Esophagus muscularis mucosa (tissue), 4 donors: Measurements from ENCODE around the gene VMO1. TPM values are rescaled to one million over a fixed set of nuclear protein-coding genes. Genes with fewer than 3 reads are reported as not detected.

Source experiments
- DNase-seq: peaks from one replicate; pipeline ENCODE4 v3.0.0-alpha.2; 2017; ENCODE audit errors: extremely low spot score
- H3K27ac ChIP-seq, 4 donors: fragments of 200-600 bp; sonication (generic); replicated peaks in 1 of 4; 1 replicate in 3 of 4; 2 replicates in 1 of 4; pipeline ENCODE4 v1.5.1; 2016 to 2019; ENCODE audit warnings: mild to moderate bottlenecking in 1 of 4
- H3K27me3 ChIP-seq, 4 donors: fragments of 200-600 bp; sonication (generic); one replicate each; pipeline versions ENCODE4 v1.5.1 to v1.6.0; 2016 to 2019
- H3K36me3 ChIP-seq, 4 donors: fragments of 200-600 bp; sonication (generic); one replicate each; pipeline ENCODE4 v1.5.1; 2016 to 2019
- H3K4me1 ChIP-seq, 4 donors: fragments of 200-600 bp; sonication (generic); one replicate each; pipeline ENCODE4 v1.5.1; 2016 to 2019
- H3K4me3 ChIP-seq, 4 donors: fragments of 200-600 bp; sonication (generic); 1 replicate in 2 of 4; 2 replicates in 2 of 4; pipeline ENCODE4 v1.5.1; 2016 to 2019; ENCODE audit warnings: mild to moderate bottlenecking in 4 of 4, moderate library complexity in 1 of 4
- H3K9me3 ChIP-seq, 4 donors: fragments of 200-600 bp; sonication (generic); 1 replicate in 3 of 4; 2 replicates in 1 of 4; pipeline ENCODE4 v1.5.1; 2016 to 2019
- CTCF ChIP-seq, 3 experiments: fragments of 200-600 bp in 2 of 3; fragments of 450-650 bp in 1 of 3; sonication (generic) in 2 of 3; IDR thresholded peaks; one replicate each; pipeline ENCODE4 v1.5.1; 2017 to 2019; ENCODE audit warnings: antibody characterized with exemption in 3 of 3, mild to moderate bottlenecking in 2 of 3, moderate library complexity in 1 of 3
- EP300 ChIP-seq: sonication (generic); formaldehyde crosslinking; IDR thresholded peaks from one replicate; pipeline ENCODE4 v1.6.1; 2017; ENCODE audit warnings: antibody characterized with exemption
- POLR2A ChIP-seq: fragments of 450-650 bp; IDR thresholded peaks from one replicate; pipeline ENCODE4 v1.6.1; 2017; ENCODE audit warnings: antibody characterized with exemption, moderate library complexity, mild to moderate bottlenecking, low read depth
- POLR2AphosphoS5 ChIP-seq, 2 donors: sonication (generic); formaldehyde crosslinking; IDR thresholded peaks; one replicate each; pipeline ENCODE4 v1.6.1; 2017; ENCODE audit warnings: antibody characterized with exemption in 2 of 2
- WGBS: methylation state at CpG from one replicate; pipeline ENCODE4 v1.1.5; 2018; 5-methylcytosine and 5-hydroxymethylcytosine counted together
- intact Hi-C: fragments of 100-400 bp; cut with DNase I; formaldehyde crosslinking; loops from one replicate; pipeline ENCODE4 v1.15.1; 2023
- total RNA-seq, 4 donors: library from RNA; depleted of rRNA; stranded (reverse); fragments of >200 nt; gene quantifications; one replicate each; pipeline versions ENCODE4 v1.1.0 to v1.2.1, GENCODE V29; 2016

VMO1 gene
- total RNA-seq, 4 donors from 2014 or later = 0.86 to 3.3 (median 2.6) TPM

GRCh38 chr17:4748686-4749085 is 37.5 kb downstream of the VMO1 start:
- intact Hi-C loops = no loop called here
- Histone ChIP-seq H3K4me1 (peaks cover 0 to 13% (median 11%) of the 10 kb centered on the region in 4 donors), H3K36me3 (no peaks in the 10 kb centered on the region), H3K9me3 (no peaks in the 10 kb centered on the region), H3K27ac (no peak overlapping the region), H3K27me3 (peaks cover 0 to 84% (median 16%) of the 10 kb centered on the region in 4 donors), H3K4me3 (no peak overlapping the region)
- WGBS = 54% methylated on average over 4 of the region's 4 CpGs
- no peak for DNase-seq
- TF ChIP-seq POLR2A (no peak), EP300 (no peak), CTCF (IDR thresholded peaks at IDR 0.05) (no peak), POLR2AphosphoS5 (IDR thresholded peaks at IDR 0.05) (no peak)

GRCh38 chr17:4747847-4748246 is 38.3 kb downstream of the VMO1 start:
- intact Hi-C loops = no loop called here
- 40% methylated on average over 5 of the region's 5 CpGs for WGBS
- TF ChIP-seq POLR2AphosphoS5 (IDR thresholded peaks at IDR 0.05) = peak in 1 of 2 donors; percentile 22
- TF ChIP-seq POLR2A = no peak
- H3K9me3 ChIP-seq = no peaks in the 10 kb centered on the region
- no peaks in the 10 kb centered on the region for H3K36me3 ChIP-seq
- no peak overlapping the region for H3K4me3 ChIP-seq
- peaks cover 0 to 13% (median 11%) of the 10 kb centered on the region in 4 donors for H3K4me1 ChIP-seq
- peaks cover 0 to 83% (median 16%) of the 10 kb centered on the region in 4 donors for H3K27me3 ChIP-seq
- no peak for DNase-seq
- H3K27ac ChIP-seq = no peak overlapping the region

DNA sequence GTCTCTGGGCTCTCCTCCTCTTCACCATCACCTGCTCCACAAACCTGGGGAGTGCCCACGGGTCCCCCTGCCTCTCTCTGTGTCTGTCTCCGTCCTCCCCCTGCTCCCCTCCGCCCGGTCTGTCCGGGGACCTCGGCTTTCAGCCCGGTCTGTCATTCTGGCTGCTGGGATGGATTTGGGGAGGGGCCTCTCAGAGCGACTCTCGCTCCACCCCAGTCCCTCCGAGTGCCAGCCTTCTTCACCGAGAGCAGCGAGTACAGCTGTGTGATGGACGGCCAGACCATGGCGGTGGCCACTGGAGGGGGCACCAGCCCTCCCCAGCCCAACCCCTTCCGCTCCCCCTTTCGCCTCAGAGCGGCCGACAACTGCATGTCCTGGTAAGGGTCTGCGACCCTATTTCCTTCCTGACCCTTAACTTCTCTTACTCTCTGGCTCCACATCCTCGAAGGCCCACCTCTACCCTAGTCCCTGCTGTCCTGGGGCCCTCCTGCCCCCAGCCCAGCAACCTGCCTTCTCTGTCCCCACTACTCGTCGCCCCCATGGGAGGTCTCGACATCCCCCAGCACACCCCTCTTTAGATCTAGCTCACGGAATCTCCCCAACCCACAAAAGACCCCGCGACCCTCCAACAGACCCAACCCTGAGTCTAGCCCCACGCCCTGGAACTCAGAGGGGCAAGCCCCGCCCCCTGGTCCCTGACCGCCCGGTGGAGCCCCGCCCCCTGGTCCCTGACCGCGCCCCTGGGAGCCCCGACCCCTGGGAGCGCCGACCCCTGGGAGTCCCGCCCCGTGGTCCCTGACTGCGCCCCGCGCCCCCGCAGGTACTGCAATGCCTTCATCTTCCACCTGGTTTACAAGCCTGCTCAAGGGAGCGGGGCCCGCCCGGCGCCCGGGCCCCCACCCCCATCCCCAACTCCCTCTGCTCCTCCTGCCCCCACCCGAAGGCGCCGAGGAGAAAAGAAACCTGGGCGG is 40.9 kb downstream of the VMO1 start:
- DNase-seq = no peak
- 11% methylated on average over 26 of the region's 51 CpGs for WGBS
- intact Hi-C loops = no loop called here
- Histone ChIP-seq H3K4me3 (no peak overlapping the region), H3K9me3 (no peaks in the 10 kb centered on the region), H3K4me1 (peaks cover 0 to 13% (median 11%) of the 10 kb centered on the region in 4 donors), H3K27me3 (peaks cover 0 to 62% (median 16%) of the 10 kb centered on the region in 4 donors), H3K36me3 (no peaks in the 10 kb centered on the region), H3K27ac (no peak overlapping the region)
- TF ChIP-seq POLR2AphosphoS5 (IDR thresholded peaks at IDR 0.05) (no peak), POLR2A (no peak), EP300 (no peak), CTCF (IDR thresholded peaks at IDR 0.05) (no peak)

DNA sequence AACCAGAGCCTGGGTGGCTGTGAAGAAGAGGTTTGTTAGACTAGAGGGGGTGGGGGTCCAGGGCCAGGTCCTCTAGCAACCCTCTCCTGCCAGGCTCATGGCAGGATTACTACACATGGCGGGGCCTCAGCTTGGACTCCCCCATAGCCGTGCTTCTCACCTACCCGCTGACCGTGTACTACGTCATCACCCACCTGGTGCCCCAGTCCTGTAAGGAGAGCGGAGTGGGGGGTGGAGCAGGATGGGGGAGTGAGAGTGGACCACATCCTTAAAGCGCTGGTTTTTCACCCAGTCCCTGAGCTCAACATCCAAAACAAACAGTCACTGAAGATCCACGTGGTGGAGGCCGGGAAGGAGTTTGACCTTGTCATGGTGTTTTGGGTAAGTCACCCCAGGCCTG is 42.3 kb downstream of the VMO1 start:
- Histone ChIP-seq H3K27ac (no peak overlapping the region), H3K27me3 (peaks cover 0 to 48% (median 16%) of the 10 kb centered on the region in 4 donors), H3K4me3 (no peak overlapping the region), H3K36me3 (no peaks in the 10 kb centered on the region), H3K9me3 (no peaks in the 10 kb centered on the region), H3K4me1 (peaks cover 3 to 21% (median 21%) of the 10 kb centered on the region in 4 donors)
- intact Hi-C loops = no loop called here
- 96% methylated on average over 7 of the region's 9 CpGs for WGBS
- no peak for DNase-seq
- TF ChIP-seq POLR2AphosphoS5 (IDR thresholded peaks at IDR 0.05) = no peak

GRCh38 chr17:4743216-4743615 is 42.9 kb downstream of the VMO1 start:
- TF ChIP-seq EP300 (no peak), POLR2A (no peak), CTCF (IDR thresholded peaks at IDR 0.05) (no peak), POLR2AphosphoS5 (IDR thresholded peaks at IDR 0.05) (no peak)
- Histone ChIP-seq H3K27me3 (peaks cover 0 to 41% (median 16%) of the 10 kb centered on the region in 4 donors), H3K27ac (no peak overlapping the region), H3K4me1 (peaks cover 10 to 28% (median 27%) of the 10 kb centered on the region in 4 donors), H3K36me3 (no peaks in the 10 kb centered on the region), H3K9me3 (no peaks in the 10 kb centered on the region), H3K4me3 (no peak overlapping the region)
- intact Hi-C loops = no loop called here
- WGBS = 96% methylated on average over 8 of the region's 8 CpGs
- DNase-seq = no peak
